ENCODE measurements around the gene IFNAR1. TPM values are rescaled to one million over a fixed set of nuclear protein-coding genes. Genes with fewer than 3 reads are reported as not detected.
A peak's percentile ranks its signal among the peaks of the same experiment; 100 is the strongest.

The IFNAR1 gene
- total and polyA plus RNA-seq, 2 experiments from 2014 or later: 24.0 to 65.1 TPM

DNA sequence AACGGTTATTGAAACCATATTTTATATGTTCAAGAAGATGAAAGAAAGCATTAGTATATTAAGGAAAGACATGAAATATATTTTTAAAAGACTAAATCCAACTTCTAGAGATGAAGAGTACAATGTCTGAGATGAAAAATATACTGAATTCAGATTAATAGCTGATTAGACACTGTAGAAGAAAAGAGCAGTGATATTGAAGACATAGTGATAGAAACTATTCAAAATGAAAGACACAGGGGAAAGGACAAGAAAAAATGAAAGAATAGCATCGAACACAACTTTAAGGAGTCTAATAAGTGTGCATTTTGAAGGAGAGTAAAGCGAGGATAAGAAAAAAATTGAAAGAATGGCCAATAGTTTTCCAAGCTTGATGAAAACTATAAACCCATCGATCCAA is 11.2 kb upstream of the IFNAR1 start:
- H3K9ac ChIP-seq: no peak overlapping the region
- H3K9me3 ChIP-seq (ENCODE audit: low read depth): no peaks in the 10 kb centered on the region
- H4K20me1 ChIP-seq (ENCODE audit: insufficient read depth): no peaks in the 10 kb centered on the region
- TF ChIP-seq EZH2 (IDR thresholded peaks at IDR 0.05; ENCODE audit: insufficient read depth, poor library complexity, severe bottlenecking): no peak
- TF ChIP-seq EZH2phosphoT487 (IDR thresholded peaks at IDR 0.05; ENCODE audit: insufficient read depth, low read depth): no peak
- H3K27me3 ChIP-seq (replicated peaks; ENCODE audit: insufficient read depth): 0 out of 2 replicates have a peak, but pooled peaks cover 3% of the 10 kb centered on the region
- H3K4me1 ChIP-seq (ENCODE audit: insufficient read depth): no peaks in the 10 kb centered on the region
- no peak overlapping the region for H3K4me3 ChIP-seq
- 58 to 61% methylated on average over 4 of the region's 4 CpGs for WGBS, 2 experiments (ENCODE audit: low coverage in 1 of 2, low lambda C conversion rate in 2 of 2, missing lambda C conversion rate in 2 of 2)
- H3F3A ChIP-seq (ENCODE audit: insufficient read depth): no peaks in the 10 kb centered on the region
- H3K9me2 ChIP-seq (ENCODE audit: insufficient read depth): no peaks in the 10 kb centered on the region
- no peak overlapping the region for H3K27ac ChIP-seq
- in situ Hi-C loops (cut with MboI): no loop called here
- DNase-seq: no peak
- no peaks in the 10 kb centered on the region for H3K79me2 ChIP-seq (ENCODE audit: insufficient read depth)
- no peak overlapping the region for H3K4me2 ChIP-seq (ENCODE audit: unreplicated experiment)
- H2AFZ ChIP-seq: no peak overlapping the region
- no peaks in the 10 kb centered on the region for H3K36me3 ChIP-seq (ENCODE audit: low read depth)

DNA sequence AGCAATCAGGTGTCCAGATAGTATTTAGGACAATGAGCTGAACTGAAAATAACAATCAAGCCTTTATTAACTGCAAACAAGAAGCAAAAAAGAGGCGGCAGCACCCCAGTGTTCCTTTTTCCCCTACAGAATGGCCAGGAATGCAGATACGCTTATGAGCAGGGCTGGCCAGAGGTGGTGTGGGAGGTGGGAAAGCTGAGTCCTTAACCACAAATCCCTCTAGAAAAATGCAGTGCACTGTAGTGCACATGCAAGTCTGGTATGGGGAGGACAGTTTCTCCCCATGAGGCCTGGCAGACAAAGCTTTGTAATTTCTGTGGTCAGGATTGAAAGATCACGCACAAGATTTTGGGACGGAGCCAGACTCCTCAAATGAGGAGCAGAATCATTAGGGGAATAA is 10.7 kb upstream of the IFNAR1 start:
- in situ Hi-C loops (cut with MboI): no loop called here
- Histone ChIP-seq H3K27me3 (replicated peaks; ENCODE audit: insufficient read depth) (0 out of 2 replicates have a peak, but pooled peaks cover 3% of the 10 kb centered on the region), H3K9me2 (ENCODE audit: insufficient read depth) (no peaks in the 10 kb centered on the region), H3K27ac (no peak overlapping the region), H3K4me3 (no peak overlapping the region), H3K79me2 (ENCODE audit: insufficient read depth) (no peaks in the 10 kb centered on the region), H3K4me1 (ENCODE audit: insufficient read depth) (no peaks in the 10 kb centered on the region), H2AFZ (no peak overlapping the region), H3K4me2 (ENCODE audit: unreplicated experiment) (no peak overlapping the region), H3K36me3 (ENCODE audit: low read depth) (no peaks in the 10 kb centered on the region), H3F3A (ENCODE audit: insufficient read depth) (no peaks in the 10 kb centered on the region), H3K9me3 (ENCODE audit: low read depth) (no peaks in the 10 kb centered on the region), H3K9ac (no peak overlapping the region), H4K20me1 (ENCODE audit: insufficient read depth) (no peaks in the 10 kb centered on the region)
- peak; percentile 46 for DNase-seq
- WGBS, 2 experiments (ENCODE audit: low coverage in 1 of 2, low lambda C conversion rate in 2 of 2, missing lambda C conversion rate in 2 of 2): 24% methylated on average over 4 of the region's 4 CpGs
- TF ChIP-seq EZH2phosphoT487 (IDR thresholded peaks at IDR 0.05; ENCODE audit: insufficient read depth, low read depth): no peak
- no peak for TF ChIP-seq EZH2 (IDR thresholded peaks at IDR 0.05; ENCODE audit: insufficient read depth, poor library complexity, severe bottlenecking)

DNA sequence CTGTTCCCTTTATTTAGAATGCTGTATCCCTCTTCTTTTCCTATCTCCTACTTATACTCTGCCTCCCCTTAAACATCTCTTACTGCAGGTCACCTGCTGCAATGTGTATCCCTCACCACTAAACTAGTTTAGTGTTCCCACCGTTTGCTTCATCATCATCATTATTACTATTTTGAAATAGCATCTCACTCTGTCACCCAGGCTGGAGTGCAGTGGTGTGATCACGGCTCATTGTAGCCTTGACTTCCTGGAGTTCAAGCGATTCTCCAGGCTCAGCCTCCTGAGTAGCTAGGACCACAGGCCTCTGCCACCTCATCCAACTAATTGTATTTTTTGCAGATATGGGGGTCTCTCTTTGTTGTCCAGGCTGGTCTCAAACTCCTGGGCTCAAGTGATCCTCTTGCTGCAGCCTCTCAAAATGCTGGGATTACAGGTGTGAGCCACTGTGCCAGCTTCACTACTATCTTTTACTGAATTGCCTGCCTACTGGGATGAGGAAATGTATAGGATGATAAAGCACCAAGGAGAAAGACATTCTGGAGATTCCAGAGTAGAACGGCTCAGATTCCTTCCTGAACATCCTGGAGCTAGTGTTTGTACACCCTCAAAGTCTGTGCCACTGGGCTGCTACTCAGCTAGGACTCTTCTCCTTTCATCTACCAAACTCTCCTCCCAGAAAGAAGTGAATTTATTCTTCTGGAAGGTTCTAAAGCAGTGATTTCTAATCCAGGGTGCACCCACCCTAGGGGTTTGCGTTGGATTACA is 8.6 kb upstream of the IFNAR1 start:
- H3K9me2 ChIP-seq (ENCODE audit: insufficient read depth): no peaks in the 10 kb centered on the region
- H3K36me3 ChIP-seq (ENCODE audit: low read depth): no peaks in the 10 kb centered on the region
- in situ Hi-C loops (cut with MboI): no loop called here

DNA sequence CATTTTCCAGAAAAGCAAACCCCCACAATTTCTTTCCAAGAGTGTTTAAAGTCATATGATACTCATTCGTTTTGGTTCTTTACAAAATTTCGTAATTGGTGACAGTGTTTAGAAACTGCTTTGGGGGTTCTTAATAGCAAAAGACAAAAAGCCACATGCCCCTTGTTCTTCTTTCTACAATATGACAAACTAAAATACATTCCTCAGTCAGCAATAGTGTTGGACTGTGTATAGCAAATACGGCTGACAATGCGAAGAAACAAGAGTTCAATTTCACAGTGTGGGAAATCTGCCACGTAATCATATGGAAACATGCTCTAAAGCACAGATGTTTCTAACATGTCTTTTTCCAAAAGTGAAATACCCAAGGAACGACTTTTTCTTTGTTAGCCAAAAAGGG is 7.6 kb upstream of the IFNAR1 start:
- Histone ChIP-seq H4K20me1 (ENCODE audit: insufficient read depth) (no peaks in the 10 kb centered on the region), H3K9me2 (ENCODE audit: insufficient read depth) (no peaks in the 10 kb centered on the region), H3K79me2 (ENCODE audit: insufficient read depth) (no peaks in the 10 kb centered on the region), H3K36me3 (ENCODE audit: low read depth) (no peaks in the 10 kb centered on the region), H3F3A (ENCODE audit: insufficient read depth) (no peaks in the 10 kb centered on the region), H3K9ac (no peak overlapping the region), H2AFZ (no peak overlapping the region), H3K27ac (no peak overlapping the region), H3K4me3 (no peak overlapping the region), H3K27me3 (replicated peaks; ENCODE audit: insufficient read depth) (0 out of 2 replicates have a peak, but pooled peaks cover 3% of the 10 kb centered on the region), H3K9me3 (ENCODE audit: low read depth) (no peaks in the 10 kb centered on the region), H3K4me1 (ENCODE audit: insufficient read depth) (no peaks in the 10 kb centered on the region), H3K4me2 (ENCODE audit: unreplicated experiment) (no peak overlapping the region)
- 5 to 9% methylated on average over 6 of the region's 6 CpGs for WGBS, 2 experiments (ENCODE audit: low coverage in 1 of 2, low lambda C conversion rate in 2 of 2, missing lambda C conversion rate in 2 of 2)
- no peak for TF ChIP-seq EZH2 (IDR thresholded peaks at IDR 0.05; ENCODE audit: insufficient read depth, poor library complexity, severe bottlenecking)
- no peak for TF ChIP-seq EZH2phosphoT487 (IDR thresholded peaks at IDR 0.05; ENCODE audit: insufficient read depth, low read depth)
- no peak for DNase-seq
- in situ Hi-C loops (cut with MboI): no loop called here

More for the DNA sequence above, 8.6 kb upstream of the IFNAR1 start:
- H3K27ac ChIP-seq: no peak overlapping the region
- no peak overlapping the region for H3K4me3 ChIP-seq
- no peaks in the 10 kb centered on the region for H3K9me3 ChIP-seq (ENCODE audit: low read depth)
- H3K4me2 ChIP-seq (ENCODE audit: unreplicated experiment): no peak overlapping the region
- WGBS, 2 experiments (ENCODE audit: low coverage in 1 of 2, low lambda C conversion rate in 2 of 2, missing lambda C conversion rate in 2 of 2): 58 to 59% methylated on average over 5 of the region's 5 CpGs
- no peak overlapping the region for H3K9ac ChIP-seq
- DNase-seq: no peak
- 0 out of 2 replicates have a peak, but pooled peaks cover 3% of the 10 kb centered on the region for H3K27me3 ChIP-seq (replicated peaks; ENCODE audit: insufficient read depth)
- no peaks in the 10 kb centered on the region for H4K20me1 ChIP-seq (ENCODE audit: insufficient read depth)
- H2AFZ ChIP-seq: no peak overlapping the region
- no peaks in the 10 kb centered on the region for H3K4me1 ChIP-seq (ENCODE audit: insufficient read depth)
- no peak for TF ChIP-seq EZH2 (IDR thresholded peaks at IDR 0.05; ENCODE audit: insufficient read depth, poor library complexity, severe bottlenecking)
- TF ChIP-seq EZH2phosphoT487 (IDR thresholded peaks at IDR 0.05; ENCODE audit: insufficient read depth, low read depth): no peak
- H3K79me2 ChIP-seq (ENCODE audit: insufficient read depth): no peaks in the 10 kb centered on the region
- H3F3A ChIP-seq (ENCODE audit: insufficient read depth): no peaks in the 10 kb centered on the region
